GM21723 (cell line): ENCODE data around the gene ZNF488.
"Not testable (repeated sequence)": the region's sequence is repeated elsewhere in the genome, so short reads cannot be mapped to it uniquely, and the experiment has no call there.

Source experiments
- ATAC-seq: cut with Tn5 transposase; IDR thresholded peaks from one replicate; pipeline ENCODE4 v1.9.1; 2021; ENCODE audit warnings: mild to moderate bottlenecking, moderate library complexity; ENCODE audit not compliant: unreplicated experiment

The ZNF488 gene

DNA sequence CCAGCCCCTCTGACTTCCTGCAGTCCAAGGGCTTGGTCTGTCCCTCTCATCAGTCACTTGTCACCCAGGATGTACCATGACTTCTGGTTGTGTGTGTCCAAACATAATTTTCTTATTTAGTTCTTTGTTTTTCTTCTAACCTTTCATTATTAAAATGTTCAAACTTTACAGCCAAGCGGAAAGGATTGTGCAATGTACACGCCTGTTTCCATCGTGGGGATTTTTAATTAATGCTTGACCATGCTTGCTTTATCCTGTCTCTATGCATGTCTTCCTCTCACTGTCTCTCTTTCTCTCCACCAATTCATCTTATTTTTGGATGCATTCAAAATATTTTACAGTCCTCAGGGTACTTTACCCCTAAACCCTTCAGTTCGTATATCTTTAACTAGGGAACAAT, 26.2 kb upstream of the ZNF488 start:
- no peak for ATAC-seq

GRCh38 chr10:47409866-47410256, 25.8 kb upstream of the ZNF488 start:
- no peak for ATAC-seq

DNA sequence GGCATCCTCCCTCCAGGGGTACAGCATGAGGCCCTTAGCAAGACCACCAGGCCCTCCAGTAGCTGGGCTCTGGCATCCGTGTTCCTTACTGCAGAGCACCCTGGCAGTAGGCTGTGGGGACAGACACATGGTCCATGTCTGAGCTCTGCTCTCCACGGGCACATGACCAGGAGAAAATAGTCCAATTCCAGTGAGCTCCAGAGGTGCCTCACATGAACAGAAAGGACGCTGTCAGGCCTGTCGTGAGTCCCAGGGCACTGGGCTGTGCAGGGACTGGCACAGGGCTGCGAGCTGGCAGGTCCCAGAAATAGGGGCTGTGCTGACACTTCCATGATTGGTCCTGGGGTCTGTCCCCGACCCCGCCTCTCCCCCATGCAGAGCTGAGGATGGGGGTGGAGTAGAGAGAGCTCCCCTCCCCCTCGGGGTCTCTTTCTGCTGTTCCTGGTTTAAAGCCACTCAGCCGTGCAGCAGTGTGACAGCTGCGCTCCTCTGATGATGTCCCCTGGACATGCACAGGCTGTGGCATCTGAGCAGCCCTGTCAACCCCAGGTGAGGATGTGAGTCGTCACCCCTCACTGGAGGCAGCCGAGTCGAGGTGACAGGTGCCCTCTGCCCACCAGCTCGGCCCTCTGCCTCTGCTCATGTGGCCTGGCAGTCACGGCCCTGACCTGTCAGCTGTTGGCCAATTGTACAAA, 25.2 kb upstream of the ZNF488 start:
- no peak for ATAC-seq

DNA sequence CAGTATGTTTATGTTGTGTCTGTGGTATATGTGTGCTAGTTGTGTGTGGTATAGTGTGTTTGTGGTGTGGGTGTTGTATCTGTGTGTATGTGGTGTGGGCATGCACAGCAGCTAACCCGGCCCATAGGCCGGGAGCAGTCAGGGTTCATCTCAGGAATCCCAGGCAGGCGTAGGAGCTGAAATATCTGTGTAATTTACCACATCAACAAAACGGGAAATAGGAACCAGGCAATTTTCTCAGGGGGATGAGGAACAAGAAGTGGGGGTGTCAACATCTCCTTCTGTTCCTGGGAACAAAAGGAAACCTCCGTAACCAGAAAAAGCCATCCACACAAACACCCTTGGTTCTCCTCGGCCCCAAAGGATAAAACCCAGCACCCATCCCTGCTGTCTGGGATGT, 24.5 kb upstream of the ZNF488 start:
- no peak for ATAC-seq

- ATAC-seq = no peak
Observed at GRCh38 chr10:47406870-47407691, 23.0 kb upstream of the ZNF488 start.

DNA sequence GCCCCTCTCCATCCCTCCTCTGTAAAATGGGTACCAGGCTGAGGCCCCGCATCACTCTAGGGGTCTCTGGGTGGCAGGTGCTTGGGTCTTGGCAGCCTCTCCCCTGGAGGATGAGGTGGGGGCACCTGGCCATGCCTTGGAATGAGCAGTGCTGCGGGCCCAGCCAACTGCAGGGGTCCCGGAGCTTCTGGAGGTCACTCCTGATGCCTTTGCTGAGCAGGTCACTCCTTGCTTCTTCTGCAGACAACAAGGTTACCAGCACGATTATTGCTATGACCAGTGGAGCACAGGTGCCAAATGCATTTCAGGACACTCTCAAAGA, 22.4 kb upstream of the ZNF488 start:
- ATAC-seq = no peak

- ATAC-seq = no peak
Observed at GRCh38 chr10:47405857-47406547, 21.9 kb upstream of the ZNF488 start.

- ATAC-seq = no peak
Observed at GRCh38 chr10:47404937-47405336, 20.8 kb upstream of the ZNF488 start.

DNA sequence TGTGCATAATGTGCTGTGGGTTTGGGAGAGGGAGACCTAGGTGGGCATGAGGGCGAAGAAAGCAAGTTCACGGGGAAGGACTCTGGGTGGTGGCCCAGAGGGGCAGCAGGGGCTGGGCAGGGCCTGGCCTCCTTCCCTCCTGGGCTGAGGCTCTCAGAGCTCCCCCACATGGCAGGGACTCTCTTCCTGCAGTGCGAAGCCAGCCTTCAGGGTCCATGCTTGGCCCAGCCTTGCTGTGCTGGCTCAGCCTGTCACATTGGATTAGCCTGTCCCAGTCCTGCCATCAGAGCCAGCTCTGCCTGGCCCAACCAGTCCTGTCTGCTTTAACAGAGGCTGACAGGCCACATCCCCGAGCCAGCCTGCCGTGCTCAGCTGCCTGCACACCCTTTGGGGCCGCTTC, 20.4 kb upstream of the ZNF488 start:
- ATAC-seq = no peak

DNA sequence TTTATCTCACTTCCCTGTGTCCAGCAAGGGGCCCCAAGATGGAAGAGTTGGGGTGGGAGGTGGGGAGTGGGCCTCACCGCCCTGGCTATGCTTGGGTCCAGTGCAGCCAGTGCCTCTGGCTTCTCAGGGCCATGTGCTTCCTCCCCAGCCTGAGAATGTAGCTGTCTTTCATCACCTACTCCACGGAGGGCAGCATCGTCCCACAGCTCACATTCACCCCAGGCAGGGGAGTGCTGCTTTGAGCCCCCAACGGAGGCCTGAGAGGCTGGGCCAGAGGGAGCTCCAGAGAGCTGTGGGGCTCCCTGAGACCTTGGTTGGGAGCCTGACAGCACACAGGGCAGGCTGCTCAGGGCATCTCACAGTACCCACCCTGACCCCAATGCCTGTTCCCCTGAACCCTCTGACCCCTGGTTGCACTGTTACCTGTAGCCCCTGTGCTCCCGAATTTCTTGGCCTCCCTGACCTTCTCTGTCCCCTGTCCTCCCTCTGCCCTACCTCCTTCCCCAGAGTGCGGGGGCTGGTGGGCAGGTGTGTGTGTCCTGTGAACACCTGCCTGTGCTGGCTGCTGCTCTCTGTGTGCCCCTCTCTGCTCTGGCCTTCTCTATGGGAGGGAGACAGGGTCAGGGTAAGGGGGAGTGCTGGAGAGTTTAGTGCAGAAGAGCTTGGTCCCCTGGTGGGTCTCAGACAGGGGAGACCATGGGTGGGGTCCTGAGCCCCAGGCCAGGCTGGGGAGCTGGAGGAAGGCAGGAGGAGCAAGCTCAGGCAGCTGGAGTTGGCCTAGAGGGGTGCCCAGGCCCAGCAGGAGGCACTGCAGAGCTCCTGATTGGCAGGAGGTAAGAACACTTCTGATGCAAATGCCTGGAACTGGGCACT, 19.6 kb upstream of the ZNF488 start:
- no peak for ATAC-seq

DNA sequence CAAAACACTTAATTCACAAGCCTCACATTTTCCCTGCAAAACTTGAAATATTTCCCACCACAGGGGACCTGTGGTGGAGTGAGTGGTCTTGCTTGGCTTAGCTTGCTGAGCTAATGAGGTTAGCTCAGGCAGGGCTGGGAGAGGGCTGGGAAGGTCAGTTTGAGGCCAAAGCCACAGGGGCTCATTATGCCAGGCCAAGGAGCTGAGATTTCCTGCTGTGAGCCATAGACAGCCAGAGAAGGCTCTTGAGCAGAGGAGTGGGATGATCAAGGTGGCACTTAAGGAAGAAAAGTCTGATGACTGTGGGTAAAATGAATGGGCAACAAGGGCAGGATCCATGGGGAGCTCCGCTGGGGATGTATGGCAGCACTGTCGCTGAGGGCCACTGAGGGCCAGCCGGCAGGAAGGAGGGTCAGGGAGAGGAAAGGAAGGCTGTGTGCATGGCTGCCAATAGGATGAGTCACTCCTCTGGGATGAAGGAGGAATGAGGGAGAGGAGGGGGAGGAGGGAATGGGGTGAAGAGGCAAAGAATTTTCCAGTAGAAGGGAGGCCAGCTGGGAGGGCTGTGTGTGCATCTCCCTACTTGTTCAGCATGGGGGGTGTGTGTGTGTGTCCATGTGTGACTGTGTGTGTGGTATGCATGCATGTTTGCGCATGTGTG, 18.7 kb upstream of the ZNF488 start:
- ATAC-seq = no peak

- no peak for ATAC-seq
Observed at GRCh38 chr10:47401874-47402640, 18.0 kb upstream of the ZNF488 start.

GRCh38 chr10:47401210-47401609, 17.1 kb upstream of the ZNF488 start:
- ATAC-seq = no peak

- ATAC-seq = no peak
Observed at GRCh38 chr10:47400786-47401185, 16.7 kb upstream of the ZNF488 start.

- no peak for ATAC-seq
Observed at GRCh38 chr10:47400251-47400650, 16.2 kb upstream of the ZNF488 start.

DNA sequence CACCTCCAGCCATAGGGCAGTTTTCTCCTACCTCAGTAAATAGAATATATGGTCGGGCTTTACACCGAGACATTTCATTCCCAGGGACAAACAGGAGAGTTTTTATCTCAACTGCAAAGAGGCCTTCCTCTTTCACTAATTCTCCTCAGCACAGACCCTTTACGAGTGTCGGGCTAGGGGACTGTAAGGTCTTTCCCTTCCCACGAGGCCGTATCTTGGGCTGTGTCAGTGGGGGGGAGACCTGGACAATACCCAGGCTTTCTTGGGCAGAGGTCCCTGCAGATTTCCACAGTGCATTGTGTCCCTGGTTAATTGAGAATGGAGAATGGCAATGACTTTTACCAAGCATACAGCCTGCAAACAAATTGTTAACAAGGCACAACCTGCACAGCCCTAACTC, 13.2 kb upstream of the ZNF488 start:
- no peak for ATAC-seq

- ATAC-seq = no peak
Observed at GRCh38 chr10:47396311-47396717, 12.2 kb upstream of the ZNF488 start.

DNA sequence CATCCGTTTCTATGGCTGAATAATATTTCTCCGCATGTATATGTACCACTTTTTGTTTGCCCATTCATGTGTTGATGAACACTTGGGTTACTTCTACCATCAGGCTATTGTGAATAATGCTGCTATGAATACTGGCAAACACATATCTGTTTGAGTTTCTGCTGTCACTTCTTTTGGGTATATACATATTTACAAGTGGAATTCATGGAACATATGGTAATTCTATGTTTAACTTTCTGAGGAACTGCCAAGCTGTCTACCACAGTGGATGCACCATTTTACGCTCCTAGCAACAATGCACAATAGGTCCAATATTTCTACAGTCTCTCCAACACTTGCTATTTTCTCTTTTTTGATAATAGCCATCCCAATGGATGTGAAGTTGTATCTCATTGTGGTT, 5.5 kb upstream of the ZNF488 start:
- ATAC-seq = no peak

DNA sequence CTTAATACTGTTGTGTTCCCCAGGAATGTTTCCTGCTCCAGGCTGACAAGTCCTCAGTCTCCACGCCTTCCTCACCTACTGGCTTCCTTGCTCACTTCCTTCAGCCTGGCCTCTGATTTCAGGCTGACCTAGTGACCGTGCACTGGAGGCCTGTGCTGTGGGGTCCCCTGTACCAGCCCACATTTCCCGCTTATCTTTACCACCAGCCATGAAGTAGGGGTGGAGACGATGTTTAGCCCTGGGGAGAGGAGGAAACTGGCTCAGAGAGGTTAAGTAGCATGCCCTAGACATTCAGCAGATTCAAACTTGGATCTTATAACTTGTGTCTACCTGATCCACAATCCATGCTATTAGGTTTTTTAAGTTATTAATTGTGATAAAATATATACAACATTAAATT, 4.8 kb upstream of the ZNF488 start:
- no peak for ATAC-seq

GRCh38 chr10:47386104-47386503, 2.0 kb upstream of the ZNF488 start:
- not testable (repeated sequence) for ATAC-seq
